GM18526 (cell line): ENCODE measurements around the gene TIGD3.

Experiments used
- POLR2A ChIP-seq: IDR thresholded peaks from 3 replicates; pipeline ENCODE4 v1.6.1; 2011; ENCODE audit not compliant: insufficient read length; ENCODE audit errors: extremely low read depth

Gene TIGD3

GRCh38 chr11:65378928-65379638, 24.5 kb downstream of the TIGD3 start:
- no peak for TF ChIP-seq POLR2A

GRCh38 chr11:65379698-65380459, 25.3 kb downstream of the TIGD3 start:
- TF ChIP-seq POLR2A = no peak

GRCh38 chr11:65380460-65381119, 26.0 kb downstream of the TIGD3 start:
- TF ChIP-seq POLR2A = no peak

- TF ChIP-seq POLR2A = peak; percentile 47
Measured at GRCh38 chr11:65381716-65382032, 27.1 kb downstream of the TIGD3 start.

GRCh38 chr11:65382033-65382803, 27.7 kb downstream of the TIGD3 start, which contains the start of gene SLC25A45:
TSS of gene SLC25A45 (minus strand) at chr11:65382646. CDS start at chr11:65381951, 695 bp downstream.
- peak; percentile 13 for TF ChIP-seq POLR2A

- TF ChIP-seq POLR2A = peak; percentile 84
Measured at GRCh38 chr11:65382804-65383368, 28.3 kb downstream of the TIGD3 start.

GRCh38 chr11:65383778-65384177, 29.2 kb downstream of the TIGD3 start:
- TF ChIP-seq POLR2A = no peak

- TF ChIP-seq POLR2A = no peak
Measured at GRCh38 chr11:65384301-65384889, 29.8 kb downstream of the TIGD3 start.

GRCh38 chr11:65386307-65387140, 32.0 kb downstream of the TIGD3 start, which contains the start of gene FRMD8:
TSS of gene FRMD8 (plus strand) at chr11:65386637. CDS start at chr11:65387037, 400 bp downstream.
- TF ChIP-seq POLR2A = peak; percentile 75

GRCh38 chr11:65388731-65389130, 34.2 kb downstream of the TIGD3 start:
- no peak for TF ChIP-seq POLR2A

- TF ChIP-seq POLR2A = no peak
Measured at GRCh38 chr11:65389294-65389980, 34.9 kb downstream of the TIGD3 start.

GRCh38 chr11:65390099-65390941, 35.8 kb downstream of the TIGD3 start:
- TF ChIP-seq POLR2A = no peak
